ENCODE data around the gene WWC1. TPM values are rescaled to one million over a fixed set of nuclear protein-coding genes. Genes with fewer than 3 reads are reported as not detected.

WWC1 gene
- total and polyA plus RNA-seq, 10 of the 15 experiments (the other 5 are each of a cell fraction or from before 2014, with no cell fraction given), result 0.50 to 7.8 (median 2.5) TPM

- TF ChIP-seq SMAD1 (IDR thresholded peaks at IDR 0.05; ENCODE audit: low read depth, partially characterized antibody) (peak; percentile 63), ZSCAN29 (IDR thresholded peaks at IDR 0.05) (no peak), ZNF24 (IDR thresholded peaks at IDR 0.05) (peak; percentile 96), KLF5 (IDR thresholded peaks at IDR 0.05; ENCODE audit: partially characterized antibody) (no peak), SP1 (IDR thresholded peaks at IDR 0.05; ENCODE audit: low read depth, low read length) (no peak), NFIC (IDR thresholded peaks at IDR 0.05; ENCODE audit: low read depth, low read length) (no peak), KDM1A (IDR thresholded peaks at IDR 0.05; ENCODE audit: borderline replicate concordance) (no peak), PRDM15 (CRISPR knock-in tag; IDR thresholded peaks at IDR 0.05) (no peak), YBX1 (IDR thresholded peaks at IDR 0.05) (no peak), CREB1 (IDR thresholded peaks at IDR 0.05; ENCODE audit: low read depth) (peak; percentile 85), TARDBP (IDR thresholded peaks at IDR 0.05; ENCODE audit: borderline replicate concordance) (no peak), ZBTB4 (CRISPR knock-in tag; IDR thresholded peaks at IDR 0.05) (no peak), ATF7 (IDR thresholded peaks at IDR 0.05; ENCODE audit: low read depth) (no peak), MYB (IDR thresholded peaks at IDR 0.05; ENCODE audit: borderline replicate concordance, low read depth, low read length) (0 out of 2 replicates have a peak, but pooled peaks have one; percentile 18), RUNX3 (IDR thresholded peaks at IDR 0.05; ENCODE audit: low read length) (peak; percentile 48), SREBF1 (IDR thresholded peaks at IDR 0.05; ENCODE audit: low read length) (no peak), NR2C2 (IDR thresholded peaks at IDR 0.05; ENCODE audit: borderline replicate concordance, control insufficient read depth, insufficient read length, low read depth) (no peak), MTA3 (IDR thresholded peaks at IDR 0.05; ENCODE audit: borderline replicate concordance, low read length) (no peak; the same call in 1 of the 2 replicates), ATF3 (IDR thresholded peaks at IDR 0.05; ENCODE audit: borderline replicate concordance, extremely low read depth, low read depth, low read length) (no peak)
- TF ChIP-seq, protein P1, sequence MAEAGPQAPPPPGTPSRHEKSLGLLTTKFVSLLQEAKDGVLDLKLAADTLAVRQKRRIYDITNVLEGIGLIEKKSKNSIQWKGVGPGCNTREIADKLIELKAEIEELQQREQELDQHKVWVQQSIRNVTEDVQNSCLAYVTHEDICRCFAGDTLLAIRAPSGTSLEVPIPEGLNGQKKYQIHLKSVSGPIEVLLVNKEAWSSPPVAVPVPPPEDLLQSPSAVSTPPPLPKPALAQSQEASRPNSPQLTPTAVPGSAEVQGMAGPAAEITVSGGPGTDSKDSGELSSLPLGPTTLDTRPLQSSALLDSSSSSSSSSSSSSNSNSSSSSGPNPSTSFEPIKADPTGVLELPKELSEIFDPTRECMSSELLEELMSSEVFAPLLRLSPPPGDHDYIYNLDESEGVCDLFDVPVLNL (IDR thresholded peaks at IDR 0.05; ENCODE audit: low read depth, low read length), result no peak
Measured at GRCh38 chr5:168486136-168486879, 194.9 kb downstream of the WWC1 start, which contains the start of gene RARS1 (continued).
